H9 (cell line): Measurements from ENCODE around the gene TPH1. TPM values are rescaled to one million over a fixed set of nuclear protein-coding genes. Genes with fewer than 3 reads are reported as not detected.

Experiments
- DNase-seq: peaks from one replicate; pipeline ENCODE4 v3.0.0-alpha.2; 2017
- H2AFZ ChIP-seq: one replicate; pipeline ENCODE4 v1.6.1; 2013; ENCODE audit warnings: mild to moderate bottlenecking, low read length, control low read depth, moderate library complexity
- H2AK5ac ChIP-seq: 2 replicates; pipeline ENCODE4 v1.6.1; 2013; ENCODE audit warnings: low read length, control low read depth, mixed read lengths; ENCODE audit not compliant: insufficient read length
- H2BK120ac ChIP-seq: one replicate; pipeline ENCODE4 v1.6.1; 2013; ENCODE audit warnings: low read depth, mild to moderate bottlenecking, low read length, control low read depth, inconsistent platforms; ENCODE audit not compliant: poor library complexity, severe bottlenecking
- H2BK12ac ChIP-seq: 2 replicates; pipeline ENCODE4 v1.6.1; 2013; ENCODE audit warnings: low read length, control low read depth, mixed read lengths, low read depth; ENCODE audit not compliant: insufficient read length
- H2BK15ac ChIP-seq: 2 replicates; pipeline ENCODE4 v1.6.1; 2013; ENCODE audit warnings: low read depth, low read length, control low read depth
- H2BK20ac ChIP-seq: one replicate; pipeline ENCODE4 v1.6.1; 2013; ENCODE audit warnings: low read depth, mild to moderate bottlenecking, low read length, control low read depth, inconsistent platforms; ENCODE audit not compliant: poor library complexity, severe bottlenecking
- H2BK5ac ChIP-seq: 2 replicates; pipeline ENCODE4 v1.6.1; 2013; ENCODE audit warnings: low read length, control low read depth, mixed read lengths; ENCODE audit not compliant: insufficient read length
- H3K14ac ChIP-seq: 2 replicates; pipeline ENCODE4 v1.6.1; 2013; ENCODE audit warnings: low read length, control low read depth; ENCODE audit not compliant: insufficient read depth
- H3K18ac ChIP-seq: 2 replicates; pipeline ENCODE4 v1.6.1; 2013; ENCODE audit warnings: low read depth, mild to moderate bottlenecking, mixed read lengths, low read length, control low read depth; ENCODE audit not compliant: insufficient read length
- H3K23ac ChIP-seq: 2 replicates; pipeline ENCODE4 v1.6.1; 2013; ENCODE audit warnings: low read length, control low read depth, mixed read lengths, low read depth; ENCODE audit not compliant: insufficient read length
- H3K23me2 ChIP-seq: 2 replicates; pipeline ENCODE4 v1.6.1; 2013; ENCODE audit warnings: low read depth, mild to moderate bottlenecking, mixed read lengths, low read length, control low read depth; ENCODE audit not compliant: insufficient read length, poor library complexity, severe bottlenecking
- H3K27ac ChIP-seq: 2 replicates; pipeline ENCODE4 v1.5.1; 2013; ENCODE audit warnings: low read length, control low read depth, mixed read lengths, low read depth; ENCODE audit not compliant: insufficient read length
- H3K27me3 ChIP-seq: 2 replicates; pipeline ENCODE4 v1.6.1; 2013; ENCODE audit warnings: low read length, control low read depth, inconsistent platforms; ENCODE audit not compliant: insufficient read depth
- H3K4ac ChIP-seq: 2 replicates; pipeline ENCODE4 v1.6.1; 2013; ENCODE audit warnings: low read depth, mild to moderate bottlenecking, control low read depth, inconsistent platforms, low read length, moderate library complexity
- H3K4me1 ChIP-seq: 2 replicates; pipeline ENCODE4 v1.6.1; 2013; ENCODE audit warnings: low read length, control low read depth, inconsistent platforms; ENCODE audit not compliant: insufficient read depth
- H3K4me2 ChIP-seq: 2 replicates; pipeline ENCODE4 v1.6.1; 2013; ENCODE audit warnings: low read length, control low read depth, mixed read lengths; ENCODE audit not compliant: insufficient read length, insufficient read depth
- H3K56ac ChIP-seq: 2 replicates; pipeline ENCODE4 v1.6.1; 2013; ENCODE audit warnings: low read depth, mild to moderate bottlenecking, mixed read lengths, low read length, control low read depth; ENCODE audit not compliant: insufficient read length
- H3K79me1 ChIP-seq: 2 replicates; pipeline ENCODE4 v1.6.1; 2013; ENCODE audit warnings: low read depth, mild to moderate bottlenecking, moderate library complexity, low read length, control low read depth, inconsistent platforms; ENCODE audit not compliant: insufficient read depth, poor library complexity, severe bottlenecking
- H3K79me2 ChIP-seq: 2 replicates; pipeline ENCODE4 v1.6.1; 2013; ENCODE audit warnings: low read length, control low read depth, inconsistent platforms; ENCODE audit not compliant: insufficient read depth
- H3K9ac ChIP-seq: 2 replicates; pipeline ENCODE4 v1.6.1; 2013; ENCODE audit warnings: low read length, control low read depth, mixed read lengths; ENCODE audit not compliant: insufficient read length; ENCODE audit errors: extremely low read depth
- H3K9me3 ChIP-seq: one replicate; pipeline ENCODE4 v1.6.1; 2013; ENCODE audit warnings: low read depth, low read length, inconsistent platforms; ENCODE audit not compliant: control insufficient read depth
- H3T11ph ChIP-seq: one replicate; pipeline ENCODE4 v1.6.1; 2013; ENCODE audit warnings: mild to moderate bottlenecking, low read length, control low read depth, inconsistent platforms
- H4K20me1 ChIP-seq: one replicate; pipeline ENCODE4 v1.6.1; 2013; ENCODE audit not compliant: control insufficient read depth, insufficient read length, insufficient read depth
- H4K5ac ChIP-seq: 2 replicates; pipeline ENCODE4 v1.6.1; 2013; ENCODE audit warnings: low read depth, mild to moderate bottlenecking, mixed read lengths, low read length, control low read depth; ENCODE audit not compliant: insufficient read length
- H4K8ac ChIP-seq: replicated peaks from 2 replicates; pipeline ENCODE4 v1.6.1; 2013; ENCODE audit warnings: low read length, control low read depth, mixed read lengths, low read depth; ENCODE audit not compliant: insufficient read length
- H4K91ac ChIP-seq: 2 replicates; pipeline ENCODE4 v1.6.1; 2013; ENCODE audit warnings: low read depth, mild to moderate bottlenecking, moderate library complexity, mixed read lengths, low read length, control low read depth; ENCODE audit not compliant: insufficient read length
- H3K27ac Mint-ChIP-seq, 3 experiments: 2 replicates in 2 of 3; 3 replicates in 1 of 3; pipeline ENCODE4 v1.8.0; 2020 to 2021; ENCODE audit warnings: mixed read lengths in 3 of 3, mild to moderate bottlenecking in 1 of 3, moderate library complexity in 1 of 3
- H3K27me3 Mint-ChIP-seq: 2 replicates; pipeline ENCODE4 v1.8.0; 2021; ENCODE audit warnings: low read depth, mild to moderate bottlenecking, moderate library complexity, mixed read lengths
- H3K36me3 Mint-ChIP-seq, 3 experiments: 2 replicates in 2 of 3; 3 replicates in 1 of 3; pipeline ENCODE4 v1.8.0; 2020 to 2021; ENCODE audit warnings: low read depth in 3 of 3, mixed read lengths in 3 of 3; ENCODE audit not compliant: insufficient read depth in 1 of 3
- H3K4me1 Mint-ChIP-seq, 2 experiments: 2 replicates each; pipeline ENCODE4 v1.8.0; 2020; ENCODE audit warnings: mixed read lengths in 2 of 2
- H3K4me3 Mint-ChIP-seq, 2 experiments: 2 replicates in 1 of 2; 3 replicates in 1 of 2; pipeline ENCODE4 v1.8.0; 2020 to 2021; ENCODE audit warnings: mild to moderate bottlenecking in 2 of 2, mixed read lengths in 2 of 2, moderate library complexity in 1 of 2
- H3K9me3 Mint-ChIP-seq, 2 experiments: 2 replicates in 1 of 2; 3 replicates in 1 of 2; pipeline ENCODE4 v1.8.0; 2020; ENCODE audit warnings: mild to moderate bottlenecking in 2 of 2, mixed read lengths in 2 of 2, moderate library complexity in 1 of 2
- CTCF ChIP-seq: fragments of 200-600 bp; sonication (generic); conservative IDR thresholded peaks from 3 replicates; pipeline ENCODE4 v1.8.0; 2021; ENCODE audit warnings: antibody characterized with exemption, mild to moderate bottlenecking
- WGBS: extraction: QIAGEN DNeasy Blood & Tissue Kit; methylation state at CpG from one replicate; pipeline ENCODE4 v1.1.7; 2013; ENCODE audit warnings: missing lambda C conversion rate, low lambda C conversion rate, mixed read lengths; ENCODE audit not compliant: insufficient read length; ENCODE audit errors: extremely low coverage; 5-methylcytosine and 5-hydroxymethylcytosine counted together
- total RNA-seq: library from RNA; stranded (reverse); gene quantifications from 2 replicates; pipeline ENCODE4 v1.2.1, GENCODE V29; 2021

TPH1 gene
- total RNA-seq, 1 experiment from 2014 or later, result 0.17 TPM

GRCh38 chr11:18016789-18017188, 29.3 kb downstream of the TPH1 start:
- WGBS, result no CpG with 5 or more reads among the region's 2 CpGs
- H3K79me2 ChIP-seq, result peaks cover 2% of the 10 kb centered on the region; the same call in 1 of the 2 replicates
- no peak overlapping the region for H2BK5ac ChIP-seq
- no peak overlapping the region for H2BK15ac ChIP-seq
- no peak overlapping the region for H3K56ac ChIP-seq
- H2AK5ac ChIP-seq, result no peak overlapping the region
- no peak overlapping the region for H3K14ac ChIP-seq
- H3K9ac ChIP-seq, result no peak overlapping the region
- H4K8ac ChIP-seq, result no peak overlapping the region
- Mint-ChIP-seq H3K27ac (no peak overlapping the region), H3K9me3 (no peaks in the 10 kb centered on the region), H3K27me3 (peaks cover 25% of the 10 kb centered on the region), H3K4me1 (peaks cover 15 to 16% of the 10 kb centered on the region in 2 experiments), H3K4me3 (no peak overlapping the region), H3K36me3 (no peaks in the 10 kb centered on the region; a peak in 1 of 7 replicates)
- H3K23me2 ChIP-seq, result peaks cover 13% of the 10 kb centered on the region
- H2BK20ac ChIP-seq, result no peak overlapping the region
- no peak overlapping the region for H3T11ph ChIP-seq
- H3K79me1 ChIP-seq, result peaks cover under 1% of the 10 kb centered on the region
- H3K4me2 ChIP-seq, result no peak overlapping the region
- H2BK12ac ChIP-seq, result no peak overlapping the region
- peaks cover 5% of the 10 kb centered on the region; the same call in 1 of the 2 replicates for H3K27me3 ChIP-seq
- H4K20me1 ChIP-seq, result no peaks in the 10 kb centered on the region
- no peak overlapping the region for H4K91ac ChIP-seq
- no peak for TF ChIP-seq CTCF
- H3K27ac ChIP-seq, result no peak overlapping the region
- no peak overlapping the region for H3K18ac ChIP-seq
- no peak overlapping the region for H3K4ac ChIP-seq
- no peak for DNase-seq
- no peak overlapping the region for H3K23ac ChIP-seq
- no peaks in the 10 kb centered on the region for H3K9me3 ChIP-seq
- H4K5ac ChIP-seq, result no peak overlapping the region
- H2AFZ ChIP-seq, result no peak overlapping the region
- no peaks in the 10 kb centered on the region; the same call in 1 of the 2 replicates for H3K4me1 ChIP-seq
- no peak overlapping the region for H2BK120ac ChIP-seq
